GM12873 (cell line): ENCODE data around the gene ABCC3.

Source experiments
- CTCF ChIP-seq: IDR thresholded peaks from 2 replicates; pipeline ENCODE4 v1.5.1; 2012; ENCODE audit warnings: low read depth, mild to moderate bottlenecking, moderate library complexity, low read length, control low read depth; ENCODE audit not compliant: insufficient read depth; ENCODE audit errors: missing control alignments

The ABCC3 gene

GRCh38 chr17:50634915-50635731 lies 442 bp downstream of the ABCC3 start:
- no peak for TF ChIP-seq CTCF

- TF ChIP-seq CTCF = no peak
Measured at GRCh38 chr17:50635732-50635981, 976 bp downstream of the ABCC3 start.

- no peak for TF ChIP-seq CTCF
Measured at GRCh38 chr17:50635982-50636803, 1.5 kb downstream of the ABCC3 start.

GRCh38 chr17:50636804-50637195 lies 2.1 kb downstream of the ABCC3 start:
- TF ChIP-seq CTCF = no peak

GRCh38 chr17:50637829-50638605 lies 3.3 kb downstream of the ABCC3 start:
- TF ChIP-seq CTCF = no peak

- no peak for TF ChIP-seq CTCF
Measured at GRCh38 chr17:50638606-50638965, 3.9 kb downstream of the ABCC3 start.
